ENCODE measurements around the gene IGSF3. TPM values are rescaled to one million over a fixed set of nuclear protein-coding genes. Genes with fewer than 3 reads are reported as not detected.

Gene IGSF3
- total and polyA plus RNA-seq, 2 of the 8 experiments (the other 6 are each of a cell fraction or from before 2014, with no cell fraction given) = 30.0 to 32.2 TPM

DNA sequence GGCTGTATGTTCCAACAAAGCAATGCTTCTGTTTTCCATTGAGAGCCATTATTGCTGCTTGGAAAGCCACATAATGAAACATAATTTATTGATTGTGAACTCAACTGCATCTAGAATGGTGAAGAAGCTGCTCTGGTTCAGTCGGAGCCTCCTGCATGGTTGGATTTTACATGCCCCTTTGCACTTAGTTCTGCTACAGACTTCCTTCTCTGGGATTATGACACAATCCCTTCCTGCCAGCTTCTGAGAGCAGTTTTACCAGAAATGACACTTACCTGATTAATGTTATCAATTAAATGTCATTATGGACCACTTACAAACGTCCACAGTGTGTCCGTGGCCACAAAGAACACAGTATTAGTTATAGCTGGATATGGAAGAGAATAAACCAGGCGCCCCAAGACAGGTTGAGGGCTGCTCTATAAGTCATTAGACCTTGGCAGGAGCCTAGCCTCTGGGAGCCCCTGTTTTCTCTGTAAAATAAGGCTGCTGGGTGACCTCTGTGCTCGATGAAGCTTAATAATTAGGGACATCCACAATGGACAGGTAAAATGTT lies 89.7 kb downstream of the IGSF3 start:
- Histone ChIP-seq H4K20me1 (replicated peaks in 1 of 2; ENCODE audit: control insufficient read depth in 1 of 2, insufficient read depth in 2 of 2, low read length in 2 of 2) (no peaks in the 10 kb centered on the region), H3K23me2 (ENCODE audit: low read depth, low read length) (no peaks in the 10 kb centered on the region; the same call in 1 of the 2 replicates), H2BK5ac (ENCODE audit: low read depth, low read length) (no peak overlapping the region), H3K56ac (replicated peaks; ENCODE audit: insufficient read length, low read depth, low read length) (no peak overlapping the region), H3K4me2 (ENCODE audit: insufficient read depth in 1 of 2, low read depth in 2 of 2, low read length in 2 of 2) (no peak overlapping the region), H3K9me3 (ENCODE audit: insufficient read depth in 2 of 2, low read depth in 1 of 2, low read length in 1 of 2) (no peaks in the 10 kb centered on the region), H4K91ac (replicated peaks; ENCODE audit: insufficient read length, low read length) (no peak overlapping the region), H3K4me3 (ENCODE audit: extremely low read depth in 1 of 4, insufficient read depth in 2 of 4, low read depth in 3 of 4, low read length in 4 of 4) (no peak overlapping the region), H2AFZ (ENCODE audit: low read length) (no peak overlapping the region), H3K79me1 (ENCODE audit: low read depth, low read length) (no peaks in the 10 kb centered on the region), H2AK5ac (ENCODE audit: low read depth, low read length) (no peak overlapping the region), H3K36me3 (ENCODE audit: control insufficient read depth in 2 of 4, insufficient read depth in 4 of 4, low read length in 3 of 4) (peaks cover 0 to 5% (median 0%) of the 10 kb centered on the region in 4 experiments; a peak in 3 of 8 replicates), H3K4me1 (replicated peaks in 1 of 4; ENCODE audit: control insufficient read depth in 3 of 4, insufficient read depth in 4 of 4, low read length in 3 of 4) (no peaks in the 10 kb centered on the region; a peak in 2 of 7 replicates), H3K4ac (replicated peaks; ENCODE audit: insufficient read length, low read depth, low read length) (no peak overlapping the region), H2BK12ac (ENCODE audit: low read depth, low read length) (no peak overlapping the region), H3K18ac (ENCODE audit: extremely low read depth, low read length) (no peak overlapping the region), H3K9ac (replicated peaks in 1 of 4; ENCODE audit: extremely low read depth in 1 of 4, low read depth in 3 of 4, low read length in 3 of 4) (no peak overlapping the region), H4K8ac (ENCODE audit: extremely low read depth, insufficient read depth, low read length) (no peak overlapping the region), H3K27ac (ENCODE audit: low read depth, low read length) (no peak overlapping the region), H2BK20ac (ENCODE audit: low read length) (no peak overlapping the region), H2BK15ac (ENCODE audit: low read length) (no peak overlapping the region), H2BK120ac (replicated peaks; ENCODE audit: low read depth, low read length) (no peak overlapping the region), H3K14ac (ENCODE audit: insufficient read length) (no peak overlapping the region), H4K5ac (ENCODE audit: insufficient read length, low read depth, low read length) (no peak overlapping the region), H3K27me3 (replicated peaks in 1 of 4; ENCODE audit: control insufficient read depth in 3 of 4, extremely low read depth in 1 of 4, insufficient read depth in 3 of 4, low read length in 3 of 4) (no peaks in the 10 kb centered on the region), H3K23ac (ENCODE audit: insufficient read length) (no peak overlapping the region), H3K79me2 (ENCODE audit: control insufficient read depth in 1 of 2, insufficient read depth in 2 of 2, low read length in 2 of 2) (no peaks in the 10 kb centered on the region)
- DNase-seq (ENCODE audit: low read depth in 1 of 2, low spot score in 2 of 2) (no peak), FAIRE-seq (no peak)
- no peak for TF ChIP-seq BCL11A (IDR thresholded peaks at IDR 0.05; ENCODE audit: low read depth in 2 of 2, low read length in 2 of 2)
- TF ChIP-seq TCF12 (IDR thresholded peaks at IDR 0.05; ENCODE audit: low read depth, low read length) = no peak
- TF ChIP-seq SAP30 (IDR thresholded peaks at IDR 0.05; ENCODE audit: insufficient read depth, insufficient replicate concordance, low read length) = no peak
- no peak for TF ChIP-seq CHD2 (IDR thresholded peaks at IDR 0.05; ENCODE audit: low read length)
- TF ChIP-seq CTBP2 (IDR thresholded peaks at IDR 0.05; ENCODE audit: borderline replicate concordance, insufficient read depth, insufficient read length, low read length) = no peak
- TF ChIP-seq EGR1 (IDR thresholded peaks at IDR 0.05; ENCODE audit: borderline replicate concordance, low read depth, low read length) = no peak
- TF ChIP-seq SP1 (IDR thresholded peaks at IDR 0.05; ENCODE audit: low read depth, low read length) = no peak
- ChIA-PET POLR2A (ENCODE audit: partially characterized antibody) (no interaction called here), CTCF (ENCODE audit: partially characterized antibody) (interaction anchor here (1.1 to 4.3 kb wide), 7 partner anchors 10 to 347 kb away, joined by 3 to 36 read pairs (median 7); no protein-coding TSS in a partner anchor)
- WGBS, 2 experiments (ENCODE audit: extremely low coverage in 1 of 2, insufficient coverage in 1 of 2, insufficient read length in 1 of 2, insufficient replicate concordance in 2 of 2, low coverage in 1 of 2, low lambda C conversion rate in 2 of 2, missing lambda C conversion rate in 1 of 2) = 98% methylated on average over 5 of the region's 5 CpGs; no CpG with 5 or more reads in 1 of the 2 experiments

Data from H1 (cell line).